Adipocyte (in vitro differentiated cells): ENCODE results near the gene TBC1D17.

Experiments
- DNase-seq: peaks from one replicate; pipeline ENCODE4 v3.0.0-alpha.2; 2015; ENCODE audit warnings: low read depth
- H3K27me3 ChIP-seq: replicated peaks from 2 replicates; pipeline ENCODE4 v1.7.0; 2013; ENCODE audit warnings: mild to moderate bottlenecking, low read length, moderate library complexity; ENCODE audit not compliant: control insufficient read depth, insufficient read depth
- H3K36me3 ChIP-seq: 2 replicates; pipeline ENCODE4 v1.7.0; 2013; ENCODE audit warnings: low read length, mild to moderate bottlenecking, moderate library complexity; ENCODE audit not compliant: control insufficient read depth, insufficient read depth, severe bottlenecking
- H3K4me1 ChIP-seq: 2 replicates; pipeline ENCODE4 v1.7.0; 2013; ENCODE audit warnings: mild to moderate bottlenecking, low read length, moderate library complexity; ENCODE audit not compliant: control insufficient read depth, insufficient read depth
- H3K4me3 ChIP-seq: 2 replicates; pipeline ENCODE4 v1.7.0; 2013; ENCODE audit warnings: mild to moderate bottlenecking, low read length, moderate library complexity
- H3K9ac ChIP-seq: 2 replicates; pipeline ENCODE4 v1.7.0; 2013; ENCODE audit warnings: mild to moderate bottlenecking, low read length, moderate library complexity
- H3K9me3 ChIP-seq: 2 replicates; pipeline ENCODE4 v1.7.0; 2013; ENCODE audit warnings: mild to moderate bottlenecking, low read length, moderate library complexity; ENCODE audit not compliant: control insufficient read depth

Gene TBC1D17

GRCh38 chr19:49863254-49863934, 14.1 kb upstream of the TBC1D17 start:
- H3K9ac ChIP-seq = no peak overlapping the region
- peaks cover 38% of the 10 kb centered on the region for H3K36me3 ChIP-seq
- no peak overlapping the region for H3K4me3 ChIP-seq
- peaks cover 26% of the 10 kb centered on the region for H3K4me1 ChIP-seq
- no peaks in the 10 kb centered on the region for H3K9me3 ChIP-seq
- H3K27me3 ChIP-seq = no peaks in the 10 kb centered on the region
- no peak for DNase-seq

- DNase-seq = no peak
- Histone ChIP-seq H3K9ac (no peak overlapping the region), H3K36me3 (peaks cover 37% of the 10 kb centered on the region), H3K4me3 (no peak overlapping the region), H3K27me3 (no peaks in the 10 kb centered on the region), H3K9me3 (no peaks in the 10 kb centered on the region), H3K4me1 (peaks cover 31% of the 10 kb centered on the region)
Measured at GRCh38 chr19:49863935-49864320, 13.6 kb upstream of the TBC1D17 start.

- Histone ChIP-seq H3K9ac (no peak overlapping the region), H3K27me3 (no peaks in the 10 kb centered on the region), H3K4me3 (peak overlapping the region; percentile 96), H3K36me3 (peaks cover 33% of the 10 kb centered on the region), H3K9me3 (no peaks in the 10 kb centered on the region), H3K4me1 (peaks cover 32% of the 10 kb centered on the region)
- no peak for DNase-seq
Measured at GRCh38 chr19:49864890-49865289, 12.6 kb upstream of the TBC1D17 start.

GRCh38 chr19:49866933-49867782, 10.3 kb upstream of the TBC1D17 start, which contains the start of gene PNKP:
Gene PNKP (minus strand): TSS chr19:49867576. CDS start chr19:49867204, 372 bp downstream.
- Histone ChIP-seq H3K27me3 (no peaks in the 10 kb centered on the region), H3K9me3 (no peaks in the 10 kb centered on the region), H3K9ac (peak within 1 kb of the TSS; percentile 91), H3K4me1 (peaks cover 43% of the 10 kb centered on the region), H3K36me3 (peaks cover 28% of the 10 kb centered on the region), H3K4me3 (peak within 1 kb of the TSS; percentile 96)
- peak; percentile 94 for DNase-seq

- no peak for DNase-seq
- H3K36me3 ChIP-seq = peaks cover 20% of the 10 kb centered on the region
- H3K9me3 ChIP-seq = no peaks in the 10 kb centered on the region
- H3K4me3 ChIP-seq = peak overlapping the region; percentile 71
- peaks cover 46% of the 10 kb centered on the region for H3K4me1 ChIP-seq
- peak overlapping the region; percentile 62 for H3K9ac ChIP-seq
- no peaks in the 10 kb centered on the region for H3K27me3 ChIP-seq
Measured at GRCh38 chr19:49869009-49869483, 8.5 kb upstream of the TBC1D17 start.

GRCh38 chr19:49869484-49870308, 7.8 kb upstream of the TBC1D17 start:
- Histone ChIP-seq H3K9ac (peak overlapping the region; percentile 86), H3K4me1 (peaks cover 49% of the 10 kb centered on the region), H3K27me3 (no peaks in the 10 kb centered on the region), H3K36me3 (peaks cover 17% of the 10 kb centered on the region), H3K9me3 (no peaks in the 10 kb centered on the region), H3K4me3 (peak overlapping the region; percentile 76)
- DNase-seq = peak; percentile 100

- H3K4me3 ChIP-seq = peak overlapping the region; percentile 76
- no peak for DNase-seq
- H3K9me3 ChIP-seq = no peaks in the 10 kb centered on the region
- peaks cover 50% of the 10 kb centered on the region for H3K4me1 ChIP-seq
- H3K36me3 ChIP-seq = peaks cover 16% of the 10 kb centered on the region
- H3K27me3 ChIP-seq = no peaks in the 10 kb centered on the region
- peak overlapping the region; percentile 86 for H3K9ac ChIP-seq
Measured at GRCh38 chr19:49870309-49870901, 7.1 kb upstream of the TBC1D17 start.

- no peak overlapping the region for H3K4me3 ChIP-seq
Measured at GRCh38 chr19:49871349-49871985, 6.0 kb upstream of the TBC1D17 start.

GRCh38 chr19:49872245-49873128, 5.0 kb upstream of the TBC1D17 start:
- no peaks in the 10 kb centered on the region for H3K9me3 ChIP-seq
- peak overlapping the region; percentile 16 for H3K9ac ChIP-seq
- H3K27me3 ChIP-seq = no peaks in the 10 kb centered on the region
- peaks cover 16% of the 10 kb centered on the region for H3K36me3 ChIP-seq
- no peak overlapping the region for H3K4me3 ChIP-seq
- H3K4me1 ChIP-seq = peaks cover 39% of the 10 kb centered on the region
- DNase-seq = no peak

More at GRCh38 chr19:49871349-49871985, 6.0 kb upstream of the TBC1D17 start:
- no peaks in the 10 kb centered on the region for H3K9me3 ChIP-seq
- DNase-seq = no peak
- peaks cover 16% of the 10 kb centered on the region for H3K36me3 ChIP-seq
- H3K4me1 ChIP-seq = peaks cover 43% of the 10 kb centered on the region
- H3K9ac ChIP-seq = peak overlapping the region; percentile 0
- H3K27me3 ChIP-seq = no peaks in the 10 kb centered on the region
